Measurements from ENCODE around the gene OR51A7. TPM values are rescaled to one million over a fixed set of nuclear protein-coding genes. Genes with fewer than 3 reads are reported as not detected.
"Not testable (repeated sequence)": the region's sequence is repeated elsewhere in the genome, so short reads cannot be mapped to it uniquely, and the experiment has no call there.

The OR51A7 gene, protein sequence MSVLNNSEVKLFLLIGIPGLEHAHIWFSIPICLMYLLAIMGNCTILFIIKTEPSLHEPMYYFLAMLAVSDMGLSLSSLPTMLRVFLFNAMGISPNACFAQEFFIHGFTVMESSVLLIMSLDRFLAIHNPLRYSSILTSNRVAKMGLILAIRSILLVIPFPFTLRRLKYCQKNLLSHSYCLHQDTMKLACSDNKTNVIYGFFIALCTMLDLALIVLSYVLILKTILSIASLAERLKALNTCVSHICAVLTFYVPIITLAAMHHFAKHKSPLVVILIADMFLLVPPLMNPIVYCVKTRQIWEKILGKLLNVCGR
- total RNA-seq = not detected in 2 replicates

DNA sequence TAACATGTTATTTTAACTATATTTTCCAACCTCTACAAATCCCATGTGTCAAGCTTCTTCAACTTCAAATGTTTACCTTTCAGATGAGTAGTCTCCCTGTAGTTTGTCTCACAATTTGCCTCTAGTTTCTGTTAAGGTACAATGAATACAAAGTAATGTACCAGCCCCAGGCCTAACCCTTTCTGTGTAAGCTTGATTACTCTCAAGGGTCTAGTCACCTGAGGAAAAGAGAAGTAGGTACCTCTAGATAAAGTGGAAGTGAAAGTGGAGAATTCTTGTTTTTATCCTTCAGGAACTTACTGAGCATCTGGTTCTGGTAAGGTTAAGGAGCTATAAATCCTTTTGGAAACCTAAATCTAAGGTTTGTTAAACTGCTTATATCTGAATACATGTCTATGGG, at the start of gene OR51A7:
Gene OR51A7, plus strand, starts transcription at position 300 of the 400 bp plus-strand sequence. CDS start 3,587 bp downstream, outside the sequence.
- no peak for DNase-seq

DNA sequence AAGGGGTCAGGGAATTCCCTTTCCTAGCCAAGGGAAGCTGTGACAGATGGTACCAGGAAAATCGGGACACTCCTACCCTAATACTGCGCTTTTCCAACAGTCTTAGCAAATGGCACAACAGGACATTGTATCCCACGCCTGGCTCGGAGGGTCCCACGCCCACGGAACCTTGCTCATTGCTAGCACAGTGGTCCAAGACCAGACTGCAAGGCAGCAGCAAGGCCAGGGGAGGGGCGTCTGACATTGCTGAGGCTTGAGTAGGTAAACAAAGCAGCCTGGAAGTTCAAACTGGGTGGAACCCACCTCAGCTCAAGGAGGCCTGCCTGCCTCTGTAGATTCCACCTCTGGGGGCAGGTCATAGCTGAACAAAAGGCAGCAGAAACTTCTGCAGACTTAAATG, 49.3 kb upstream of the OR51A7 start:
- DNase-seq = not testable (repeated sequence)

DNA sequence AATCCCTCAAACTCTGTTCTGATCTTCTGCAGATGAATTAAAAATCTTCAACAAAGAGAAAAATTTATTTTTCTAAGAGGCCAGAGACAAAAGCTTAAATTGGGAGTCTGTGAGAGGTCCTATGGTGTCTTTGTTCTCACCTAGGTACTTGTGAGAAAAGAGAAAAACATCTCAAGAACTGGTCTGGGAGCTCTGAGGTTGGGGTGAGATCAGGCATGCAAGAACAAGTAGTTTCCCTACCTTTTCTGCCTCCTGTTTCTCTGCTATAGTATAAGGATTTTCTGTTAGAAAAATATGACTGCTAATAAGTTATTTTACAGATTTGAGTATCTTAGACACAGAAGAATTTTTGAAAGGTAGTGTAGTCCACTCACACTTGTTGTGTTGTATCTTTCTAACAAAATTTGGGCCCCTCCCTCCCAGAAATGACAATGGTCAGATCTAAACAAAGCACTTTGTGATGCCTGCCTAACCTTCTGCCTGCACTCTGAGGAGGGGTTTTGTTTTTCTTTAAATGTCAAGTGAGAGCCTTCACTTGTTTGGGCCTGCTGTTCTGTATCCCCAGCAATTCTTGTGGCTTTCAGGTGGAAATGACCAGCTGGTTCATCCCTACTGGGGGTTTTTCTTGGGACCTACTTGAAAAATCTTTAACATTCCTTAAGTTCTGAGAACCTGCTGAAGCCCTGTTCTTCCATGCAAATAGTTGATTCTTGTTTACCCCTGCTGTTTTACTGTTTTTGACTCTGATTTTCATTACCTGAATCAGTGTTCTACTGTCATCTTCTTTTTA, 40.9 kb upstream of the OR51A7 start:
- DNase-seq = no peak

DNA sequence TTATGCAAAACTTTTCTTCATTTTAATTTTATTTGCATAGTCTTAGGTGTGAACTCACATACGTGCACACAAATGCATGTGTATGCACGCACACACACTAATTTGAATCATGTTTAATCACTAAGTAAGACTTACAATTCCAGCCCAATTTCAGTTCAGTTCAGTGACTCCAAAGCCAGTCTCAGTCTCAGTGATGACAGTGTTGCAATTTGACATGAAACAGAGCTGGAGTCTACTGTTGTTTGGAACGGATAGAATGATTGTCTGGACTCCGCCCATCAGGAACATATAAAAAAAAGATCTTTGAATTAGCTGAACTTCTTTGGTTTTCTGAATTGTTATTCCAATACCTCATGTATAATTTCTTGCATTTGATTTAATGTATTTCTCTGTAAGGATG, 39.7 kb upstream of the OR51A7 start:
- DNase-seq = no peak

DNA sequence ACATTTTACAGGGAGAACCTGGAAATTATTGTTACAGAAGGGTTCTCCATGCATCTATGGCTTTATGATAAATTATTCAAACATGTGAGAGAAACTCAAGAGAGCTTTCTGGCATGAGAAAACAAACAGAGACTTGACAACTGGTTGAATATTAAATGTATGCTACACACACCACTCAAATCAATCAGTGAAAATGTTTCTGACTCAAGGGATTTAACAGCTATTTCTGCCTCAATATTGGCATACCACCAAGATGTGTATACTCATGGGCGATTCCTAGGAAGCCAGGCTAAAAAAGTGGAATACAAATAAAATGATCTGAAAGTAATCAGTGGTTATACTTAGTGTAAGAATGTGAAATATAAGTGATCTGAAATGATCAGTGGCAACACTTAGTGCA, 37.7 kb upstream of the OR51A7 start:
- no peak for DNase-seq

DNA sequence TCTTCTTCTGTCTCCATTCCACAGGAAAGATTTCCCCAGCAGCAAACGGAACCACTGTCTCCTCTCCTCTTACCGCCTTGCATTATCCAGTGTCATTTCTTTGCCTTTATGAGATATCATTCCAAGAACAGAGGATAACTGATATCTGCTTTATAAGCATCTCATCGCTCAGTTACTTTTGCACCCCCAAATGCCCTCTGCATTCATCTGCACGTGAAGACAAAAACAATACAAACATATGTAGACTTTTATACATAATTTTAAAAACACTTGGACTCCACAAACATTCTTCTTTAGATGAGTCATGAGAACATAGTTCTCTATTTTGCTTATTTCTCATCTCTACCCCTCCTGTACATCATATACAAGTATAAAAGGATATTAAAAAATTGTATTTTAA, 22.4 kb upstream of the OR51A7 start:
- DNase-seq = no peak

DNA sequence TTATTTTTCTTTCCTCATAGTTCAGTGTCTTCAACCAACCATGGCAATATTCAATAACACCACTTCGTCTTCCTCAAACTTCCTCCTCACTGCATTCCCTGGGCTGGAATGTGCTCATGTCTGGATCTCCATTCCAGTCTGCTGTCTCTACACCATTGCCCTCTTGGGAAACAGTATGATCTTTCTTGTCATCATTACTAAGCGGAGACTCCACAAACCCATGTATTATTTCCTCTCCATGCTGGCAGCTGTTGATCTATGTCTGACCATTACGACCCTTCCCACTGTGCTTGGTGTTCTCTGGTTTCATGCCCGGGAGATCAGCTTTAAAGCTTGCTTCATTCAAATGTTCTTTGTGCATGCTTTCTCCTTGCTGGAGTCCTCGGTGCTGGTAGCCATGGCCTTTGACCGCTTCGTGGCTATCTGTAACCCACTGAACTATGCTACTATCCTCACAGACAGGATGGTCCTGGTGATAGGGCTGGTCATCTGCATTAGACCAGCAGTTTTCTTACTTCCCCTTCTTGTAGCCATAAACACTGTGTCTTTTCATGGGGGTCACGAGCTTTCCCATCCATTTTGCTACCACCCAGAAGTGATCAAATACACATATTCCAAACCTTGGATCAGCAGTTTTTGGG, 21.6 kb upstream of the OR51A7 start, which contains the start of gene OR51T1:
Gene OR51T1, plus strand, starts transcription at position 41 of the 641 bp plus-strand sequence. Its CDS starts 0 bp downstream, at position 41.
- no peak for DNase-seq

DNA sequence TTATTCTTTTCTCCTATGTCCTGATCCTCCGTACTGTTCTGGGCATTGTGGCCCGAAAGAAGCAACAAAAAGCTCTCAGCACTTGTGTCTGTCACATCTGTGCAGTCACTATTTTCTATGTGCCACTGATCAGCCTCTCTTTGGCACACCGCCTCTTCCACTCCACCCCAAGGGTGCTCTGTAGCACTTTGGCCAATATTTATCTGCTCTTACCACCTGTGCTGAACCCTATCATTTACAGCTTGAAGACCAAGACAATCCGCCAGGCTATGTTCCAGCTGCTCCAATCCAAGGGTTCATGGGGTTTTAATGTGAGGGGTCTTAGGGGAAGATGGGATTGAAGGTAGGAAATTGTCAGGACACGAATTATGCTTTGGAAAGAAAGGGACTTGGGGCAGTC, 21.0 kb upstream of the OR51A7 start:
- no peak for DNase-seq

DNA sequence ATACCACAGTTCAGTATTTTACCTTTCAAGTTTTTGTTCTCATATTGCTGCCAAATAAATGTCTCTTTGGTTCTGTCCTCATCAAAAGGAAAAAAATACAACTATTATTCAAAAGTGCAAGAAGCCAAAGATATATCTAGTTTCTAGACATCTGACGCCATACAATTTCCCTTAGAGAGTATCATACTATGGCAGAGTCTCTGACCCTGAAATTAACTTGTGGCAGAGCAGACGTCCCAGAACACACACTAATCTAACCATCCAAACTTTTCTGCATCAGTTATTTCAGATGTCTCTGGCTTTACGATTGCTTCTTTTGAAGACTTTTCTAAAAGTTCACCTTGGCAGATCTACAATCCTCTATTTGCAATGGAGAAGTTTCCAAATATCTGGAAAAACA, 19.2 kb upstream of the OR51A7 start:
- no peak for DNase-seq

DNA sequence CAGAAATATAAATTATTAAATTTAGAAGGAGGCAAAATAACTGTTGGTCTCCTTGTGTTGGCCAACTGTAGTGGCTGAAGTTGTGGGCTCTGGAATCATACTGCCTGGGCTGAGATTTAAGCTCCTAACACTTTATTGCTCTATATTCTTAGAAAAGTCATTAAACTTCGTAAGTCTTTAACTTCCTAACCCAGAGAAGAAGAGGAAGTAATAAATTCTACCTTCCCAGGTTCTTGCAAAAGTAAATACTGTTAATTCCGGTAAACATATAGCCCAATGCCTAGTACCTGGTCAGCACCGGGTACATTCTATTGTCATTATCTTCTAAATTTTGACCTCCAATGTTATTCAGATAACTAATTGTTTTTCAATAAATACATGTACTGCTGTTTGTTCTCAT, 17.4 kb upstream of the OR51A7 start:
- no peak for DNase-seq

DNA sequence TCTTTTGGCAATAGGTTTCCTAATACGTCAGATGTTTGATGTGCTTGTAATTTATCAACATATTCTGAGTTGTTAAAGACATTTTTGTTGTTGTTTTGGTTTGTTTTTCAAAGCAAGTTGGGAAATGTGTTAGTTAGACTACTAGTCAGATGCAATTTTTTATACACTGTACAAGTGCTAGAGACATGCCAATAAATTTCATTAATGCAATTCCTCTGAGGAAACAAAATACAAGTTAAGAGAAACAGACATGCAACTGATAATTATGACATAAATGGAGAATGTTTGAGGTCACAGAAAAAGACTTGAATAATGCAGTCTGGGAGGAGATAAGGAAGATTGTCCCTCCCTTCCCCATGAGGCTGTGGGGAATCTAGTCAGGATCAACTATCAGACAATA, 16.0 kb upstream of the OR51A7 start:
- no peak for DNase-seq

DNA sequence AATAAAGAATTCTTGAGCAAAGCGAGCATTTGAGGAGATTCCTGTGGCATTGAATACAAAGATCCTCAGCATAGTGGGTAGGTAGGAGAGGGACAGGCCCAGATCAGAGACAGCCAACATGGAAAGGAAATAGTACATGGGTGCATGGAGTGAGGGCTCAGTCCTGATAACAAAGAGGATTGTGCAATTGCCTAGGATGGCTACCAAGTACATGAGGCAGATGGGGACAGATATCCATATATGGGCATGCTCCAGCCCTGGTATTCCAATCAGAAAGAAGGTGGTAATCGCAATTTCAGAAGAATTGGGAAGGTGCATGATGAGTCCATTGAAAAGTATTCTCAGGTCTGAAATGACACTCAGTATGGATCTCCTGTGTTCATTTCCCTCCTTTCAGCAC, 13.3 kb upstream of the OR51A7 start:
- DNase-seq = no peak

DNA sequence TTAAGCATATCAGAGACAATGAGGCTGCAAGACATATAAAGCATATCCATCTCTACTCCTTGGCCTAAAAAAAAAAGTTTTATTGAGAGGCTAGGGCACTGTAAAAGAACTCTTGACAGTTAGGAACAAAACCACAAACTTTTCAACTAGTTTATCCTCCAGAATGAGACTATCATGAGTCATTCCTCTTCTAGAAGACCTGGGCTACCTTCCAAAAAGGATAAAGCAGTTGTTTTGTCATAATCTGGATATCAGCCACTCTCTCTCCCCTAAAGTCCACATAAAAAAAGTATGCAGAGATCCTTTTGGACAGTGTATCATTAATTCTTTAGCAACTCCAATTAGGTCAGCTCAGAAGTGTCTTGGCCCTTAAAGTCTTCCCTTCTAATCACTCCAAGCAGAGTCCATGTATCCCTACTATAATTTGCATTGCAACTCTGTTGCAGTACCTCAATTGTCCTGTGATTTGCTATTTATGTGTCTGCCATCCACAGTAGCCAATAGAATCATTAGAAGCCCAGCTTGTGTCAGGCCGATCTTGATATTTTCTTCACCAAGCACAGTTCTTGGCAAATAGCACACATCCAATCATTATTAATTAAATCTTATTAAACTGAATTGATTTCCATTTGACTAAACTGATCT, 11.5 kb upstream of the OR51A7 start:
- DNase-seq = no peak

DNA sequence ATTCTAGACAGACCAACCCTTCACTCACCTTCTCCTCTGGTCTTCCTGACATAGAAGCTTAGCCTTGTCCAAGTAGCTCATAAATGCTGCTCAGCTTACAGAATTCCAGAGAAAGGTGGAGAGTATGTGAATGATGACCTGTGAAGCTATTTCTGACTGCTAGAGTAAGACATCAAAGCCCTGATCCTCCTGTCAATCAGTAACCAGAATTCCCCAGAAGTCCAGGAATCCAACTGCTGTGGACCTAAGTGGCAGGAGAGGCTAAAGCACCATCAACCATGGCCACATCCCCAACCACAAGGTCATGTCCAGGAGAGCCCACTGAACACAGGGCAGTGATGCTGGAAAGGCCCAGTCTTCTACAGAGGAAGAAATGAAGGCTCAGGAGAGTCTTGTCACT, 13.0 kb downstream of the OR51A7 start:
- DNase-seq = no peak

DNA sequence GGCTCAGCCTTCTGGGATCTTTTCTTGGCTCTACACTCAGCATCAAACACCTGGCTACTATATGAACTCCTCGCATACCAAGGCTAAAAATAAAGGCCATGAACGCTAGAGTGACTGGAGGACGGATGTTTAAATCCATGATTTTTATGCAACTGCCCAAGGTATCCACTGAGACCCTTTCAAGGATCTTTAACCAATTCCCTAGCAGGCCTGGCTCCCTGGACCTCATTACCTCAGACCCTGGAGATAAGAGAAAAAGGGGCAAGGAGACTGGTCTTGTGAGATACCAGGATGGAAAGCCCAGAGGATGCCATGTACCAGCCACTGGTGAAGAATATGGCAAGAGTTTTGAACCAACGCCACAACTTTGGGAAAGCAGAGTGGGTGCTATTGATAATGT, 15.7 kb downstream of the OR51A7 start, which contains the start of gene OR51G2:
Gene OR51G2, minus strand, starts transcription at position 101 of the 400 bp plus-strand sequence. CDS start 3,687 bp downstream, outside the sequence.
- no peak for DNase-seq

DNA sequence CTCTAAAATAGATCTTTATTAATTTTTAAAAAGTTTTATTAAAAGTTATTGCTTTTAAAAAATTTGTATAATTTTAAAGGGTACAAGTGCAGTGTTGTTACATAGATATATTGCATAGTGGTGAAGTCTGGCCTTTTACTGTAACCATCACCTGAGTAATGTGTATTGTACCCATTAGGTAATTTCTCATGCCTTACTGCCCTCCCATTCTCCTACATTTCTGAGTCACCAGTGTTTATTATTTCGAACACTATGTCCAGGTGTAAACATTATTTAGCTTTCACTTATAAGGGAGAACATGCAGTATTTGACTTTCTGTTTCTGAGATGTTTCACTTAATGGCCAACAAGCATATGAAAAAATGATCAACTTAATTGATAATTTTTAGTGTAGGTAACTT, 18.2 kb downstream of the OR51A7 start:
- no peak for DNase-seq

DNA sequence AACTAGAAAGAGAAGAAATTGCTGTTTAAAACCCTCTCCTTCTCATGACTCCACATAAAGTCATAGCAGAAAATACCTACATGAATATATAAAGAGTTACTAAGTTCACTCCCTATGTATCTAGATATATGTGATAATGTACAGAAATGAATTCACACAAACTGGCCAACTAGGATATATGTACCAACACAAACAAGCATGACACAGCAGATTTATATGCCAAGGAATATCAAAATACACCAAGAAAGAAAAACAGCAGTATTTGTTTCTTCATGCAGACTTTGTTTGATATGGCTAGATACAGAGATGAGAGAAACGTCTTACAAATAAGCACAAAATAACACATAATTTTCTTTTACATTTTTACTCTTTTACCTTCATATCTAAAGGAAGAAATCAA, 18.7 kb downstream of the OR51A7 start:
- no peak for DNase-seq

DNA sequence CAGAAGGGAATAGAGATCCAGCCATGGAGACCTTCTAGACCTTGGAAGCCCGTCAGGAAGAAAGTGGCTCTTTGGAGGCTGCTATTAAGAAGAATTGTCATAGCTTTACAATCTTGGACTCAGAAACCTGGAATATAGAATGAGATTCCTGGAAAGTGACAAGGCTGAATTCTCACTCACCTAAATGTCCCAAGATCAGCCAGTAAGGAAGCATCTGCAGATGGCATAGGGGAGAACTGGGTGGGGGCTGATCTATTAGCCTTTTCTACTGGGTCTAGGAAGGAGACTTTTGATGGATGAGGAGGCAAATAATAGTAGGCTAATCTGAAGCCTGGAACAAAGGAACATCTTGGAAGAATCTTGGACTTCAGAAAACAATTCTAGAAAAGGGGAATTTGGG, 20.7 kb downstream of the OR51A7 start, which contains the start of gene OR51G1:
Gene OR51G1, minus strand, starts transcription at position 101 of the 400 bp plus-strand sequence. Its CDS starts 0 bp downstream, at position 101.
- no peak for DNase-seq

DNA sequence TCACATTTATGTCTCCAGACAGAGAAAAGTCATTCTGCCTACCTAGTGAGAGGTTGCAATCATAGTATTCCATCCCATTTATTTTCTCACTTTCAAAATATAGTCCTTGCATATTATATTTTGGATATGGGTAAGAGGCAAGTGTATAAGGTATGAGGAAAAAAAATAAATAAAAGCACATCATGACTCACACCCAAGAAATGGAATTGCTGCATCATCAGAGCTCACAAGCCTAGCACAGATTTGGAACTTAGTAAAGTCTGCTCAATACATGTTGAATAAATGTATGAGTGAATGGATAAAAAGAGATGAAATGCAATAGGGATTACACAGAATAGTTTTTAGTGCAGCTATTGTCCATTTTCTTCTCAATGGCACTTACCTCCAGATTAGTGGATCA, 23.0 kb downstream of the OR51A7 start:
- DNase-seq = no peak

DNA sequence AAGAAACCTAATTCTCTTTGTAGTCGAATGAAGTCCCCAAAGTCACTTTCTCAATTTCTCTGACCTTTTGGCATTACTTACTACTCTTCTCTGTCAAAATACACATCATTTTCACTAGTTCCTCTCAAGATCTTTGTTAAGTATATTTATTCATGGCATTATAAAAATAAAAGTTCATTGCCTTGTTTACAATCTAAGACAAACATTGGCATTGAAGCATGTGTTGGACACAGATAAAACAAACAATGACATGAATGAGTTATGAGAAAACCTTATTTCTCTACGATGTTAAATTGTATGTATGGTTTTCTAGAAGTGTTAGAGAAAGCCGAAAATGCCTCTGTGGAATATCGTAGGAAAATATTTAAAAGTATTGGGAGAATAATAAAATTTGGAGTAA, 29.2 kb downstream of the OR51A7 start:
- no peak for DNase-seq

DNA sequence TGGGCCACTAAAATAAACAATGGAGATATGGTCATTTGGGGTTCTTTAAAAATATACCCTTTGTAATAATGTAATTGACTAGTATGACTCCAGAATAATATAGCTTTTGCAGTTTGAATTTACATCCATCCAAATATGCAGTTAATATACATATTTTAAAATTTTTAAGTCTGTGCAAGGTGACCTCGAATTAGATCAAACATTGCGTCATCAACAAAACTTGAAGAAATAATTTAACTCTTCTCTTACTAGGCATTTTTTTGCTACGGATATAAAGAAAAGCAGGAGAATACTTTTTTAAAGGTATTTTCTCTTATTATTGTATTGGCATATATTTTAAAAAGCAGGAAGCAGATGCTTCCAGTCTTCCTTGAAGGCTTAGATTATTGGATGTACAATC, 33.2 kb downstream of the OR51A7 start:
- no peak for DNase-seq

DNA sequence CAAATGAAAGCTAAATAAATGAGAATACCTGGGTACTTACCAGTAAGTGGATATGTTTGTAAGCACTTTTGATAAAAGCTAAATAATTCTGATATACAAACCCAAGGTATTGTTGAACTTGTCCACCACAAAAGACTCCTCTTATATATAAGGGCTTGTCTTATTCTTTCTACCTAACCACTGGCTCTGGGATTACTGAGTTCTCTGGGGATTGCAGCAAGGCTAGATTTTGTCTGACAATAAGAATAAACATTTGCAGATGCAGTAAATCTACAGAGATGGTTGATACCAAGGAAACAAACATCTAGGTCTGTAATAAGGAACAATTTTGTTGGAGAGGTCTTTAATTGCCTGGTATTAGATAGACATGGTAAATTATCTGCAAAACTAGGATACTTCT, 43.9 kb downstream of the OR51A7 start, which contains the start of gene OR51A4:
Gene OR51A4, minus strand, starts transcription at position 101 of the 400 bp plus-strand sequence. CDS start 505 bp downstream, outside the sequence.
- no peak for DNase-seq

DNA sequence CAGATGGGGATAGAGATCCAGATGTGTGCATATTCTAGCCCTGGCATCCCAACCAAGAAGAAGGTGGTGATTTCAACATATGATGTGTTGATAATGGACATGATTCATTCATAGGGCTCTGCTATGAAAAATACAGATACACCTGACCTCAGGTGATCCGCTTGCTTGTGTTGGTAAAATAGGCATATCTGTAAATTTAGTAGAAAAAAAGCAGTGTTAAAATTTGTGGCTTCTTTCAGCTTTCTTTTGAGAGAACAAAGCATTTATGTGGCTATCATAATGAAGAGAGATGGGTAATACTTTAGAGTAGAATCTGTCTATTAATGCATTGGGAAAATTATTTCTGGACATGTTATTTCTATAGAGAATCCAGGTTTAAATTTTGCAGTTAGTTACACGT, 52.0 kb downstream of the OR51A7 start, which contains the start of gene OR51A2:
Gene OR51A2, minus strand, starts transcription at position 101 of the 400 bp plus-strand sequence. Its CDS starts 0 bp downstream, at position 101.
- DNase-seq = not testable (repeated sequence)

All from dermis blood vessel endothelial cell (primary cell).